Measurements from ENCODE around the gene TFPI2. TPM values are rescaled to one million over a fixed set of nuclear protein-coding genes. Genes with fewer than 3 reads are reported as not detected.

TFPI2 gene
- total RNA-seq, 1 experiment from 2014 or later, result 4.4 TPM

GRCh38 chr7:93883917-93884345, 6.6 kb downstream of the TFPI2 start:
- H3K4me3 Mint-ChIP-seq, result no peak overlapping the region
- H3K79me1 ChIP-seq (ENCODE audit: insufficient read depth, low read depth, low read length, poor library complexity, severe bottlenecking), result no peaks in the 10 kb centered on the region
- no peaks in the 10 kb centered on the region for H3K27me3 ChIP-seq (ENCODE audit: insufficient read depth, low read length)
- no peak overlapping the region for H2BK5ac ChIP-seq (ENCODE audit: insufficient read length, low read length)
- H4K8ac ChIP-seq (replicated peaks; ENCODE audit: insufficient read length, low read depth, low read length), result no peak overlapping the region
- H3K27me3 Mint-ChIP-seq (ENCODE audit: low read depth), result peaks cover 13% of the 10 kb centered on the region
- H3K4me2 ChIP-seq (ENCODE audit: insufficient read depth, insufficient read length, low read length), result no peak overlapping the region
- no peak for DNase-seq
- H2BK20ac ChIP-seq (ENCODE audit: low read depth, low read length, poor library complexity, severe bottlenecking), result no peak overlapping the region
- H3K4me1 Mint-ChIP-seq, result no peaks in the 10 kb centered on the region
- no peak overlapping the region for H3K27ac ChIP-seq (ENCODE audit: insufficient read length, low read depth, low read length)
- no peak overlapping the region for H3K18ac ChIP-seq (ENCODE audit: insufficient read length, low read depth, low read length)
- H3K79me2 ChIP-seq (ENCODE audit: insufficient read depth, low read length), result no peaks in the 10 kb centered on the region
- no peak overlapping the region for H3K4ac ChIP-seq (ENCODE audit: low read depth, low read length)
- H2BK120ac ChIP-seq (ENCODE audit: low read depth, low read length, poor library complexity, severe bottlenecking), result no peak overlapping the region
- H3K36me3 Mint-ChIP-seq (ENCODE audit: insufficient read depth in 1 of 3, low read depth in 3 of 3), result peaks cover 2 to 6% (median 4%) of the 10 kb centered on the region in 3 experiments; a peak in 4 of 7 replicates
- no peaks in the 10 kb centered on the region for H3K4me1 ChIP-seq (ENCODE audit: insufficient read depth, low read length)
- no peaks in the 10 kb centered on the region for H3K23me2 ChIP-seq (ENCODE audit: insufficient read length, low read depth, low read length, poor library complexity, severe bottlenecking)
- H2BK12ac ChIP-seq (ENCODE audit: insufficient read length, low read depth, low read length), result no peak overlapping the region
- no peak for TF ChIP-seq CTCF (conservative IDR thresholded peaks at IDR 0.05)
- H3T11ph ChIP-seq (ENCODE audit: low read length), result no peak overlapping the region
- no peak overlapping the region for H2BK15ac ChIP-seq (ENCODE audit: low read depth, low read length)
- no peak overlapping the region for H4K91ac ChIP-seq (ENCODE audit: insufficient read length, low read depth, low read length)
- no peak overlapping the region for H3K9ac ChIP-seq (ENCODE audit: extremely low read depth, insufficient read length, low read length)
- peaks cover 6 to 7% of the 10 kb centered on the region in 2 experiments; a peak in 4 of 5 replicates for H3K9me3 Mint-ChIP-seq
- no peak overlapping the region for H4K5ac ChIP-seq (ENCODE audit: insufficient read length, low read depth, low read length)
- H4K20me1 ChIP-seq (ENCODE audit: control insufficient read depth, insufficient read depth, insufficient read length), result no peaks in the 10 kb centered on the region
- no peak overlapping the region for H2AFZ ChIP-seq (ENCODE audit: low read length)
- H3K56ac ChIP-seq (ENCODE audit: insufficient read length, low read depth, low read length), result no peak overlapping the region
- no peak overlapping the region for H3K23ac ChIP-seq (ENCODE audit: insufficient read length, low read depth, low read length)
- H3K9me3 ChIP-seq (ENCODE audit: control insufficient read depth, low read depth, low read length), result no peaks in the 10 kb centered on the region
- H2AK5ac ChIP-seq (ENCODE audit: insufficient read length, low read length), result no peak overlapping the region
- H3K27ac Mint-ChIP-seq, result no peak overlapping the region
- no peak overlapping the region for H3K14ac ChIP-seq (ENCODE audit: insufficient read depth, low read length)
